ENCODE results near the gene HOXB3. TPM values are rescaled to one million over a fixed set of nuclear protein-coding genes. Genes with fewer than 3 reads are reported as not detected.

HOXB3 gene
- total and polyA plus RNA-seq, 12 donors, result 0.24 to 5.9 (median 1.1) TPM

- DNase-seq, result no peak
- Histone ChIP-seq H3K4me1 (peaks cover 3 to 28% (median 19%) of the 10 kb centered on the region in 9 donors), H3K27me3 (peaks cover 80 to 100% (median 100%) of the 10 kb centered on the region in 7 donors), H3K36me3 (peaks cover 0 to 2% (median 0%) of the 10 kb centered on the region in 9 donors), H3K4me3 (no peak overlapping the region), H3K27ac (no peak overlapping the region), H3K9me3 (no peaks in the 10 kb centered on the region)
- ATAC-seq, result no peak
- TF ChIP-seq, protein P1, sequence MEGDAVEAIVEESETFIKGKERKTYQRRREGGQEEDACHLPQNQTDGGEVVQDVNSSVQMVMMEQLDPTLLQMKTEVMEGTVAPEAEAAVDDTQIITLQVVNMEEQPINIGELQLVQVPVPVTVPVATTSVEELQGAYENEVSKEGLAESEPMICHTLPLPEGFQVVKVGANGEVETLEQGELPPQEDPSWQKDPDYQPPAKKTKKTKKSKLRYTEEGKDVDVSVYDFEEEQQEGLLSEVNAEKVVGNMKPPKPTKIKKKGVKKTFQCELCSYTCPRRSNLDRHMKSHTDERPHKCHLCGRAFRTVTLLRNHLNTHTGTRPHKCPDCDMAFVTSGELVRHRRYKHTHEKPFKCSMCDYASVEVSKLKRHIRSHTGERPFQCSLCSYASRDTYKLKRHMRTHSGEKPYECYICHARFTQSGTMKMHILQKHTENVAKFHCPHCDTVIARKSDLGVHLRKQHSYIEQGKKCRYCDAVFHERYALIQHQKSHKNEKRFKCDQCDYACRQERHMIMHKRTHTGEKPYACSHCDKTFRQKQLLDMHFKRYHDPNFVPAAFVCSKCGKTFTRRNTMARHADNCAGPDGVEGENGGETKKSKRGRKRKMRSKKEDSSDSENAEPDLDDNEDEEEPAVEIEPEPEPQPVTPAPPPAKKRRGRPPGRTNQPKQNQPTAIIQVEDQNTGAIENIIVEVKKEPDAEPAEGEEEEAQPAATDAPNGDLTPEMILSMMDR (IDR thresholded peaks at IDR 0.05), result no peak
- intact Hi-C loops (cut with DNase I), result no loop called here
- WGBS, 2 donors, result 20 to 28% methylated on average over 6 of the region's 6 CpGs
Measured at GRCh38 chr17:48620461-48621139, 30.6 kb upstream of the HOXB3 start.

- Histone ChIP-seq H3K27ac (no peak overlapping the region), H3K27me3 (peaks cover 78 to 100% (median 100%) of the 10 kb centered on the region in 7 donors), H3K36me3 (peaks cover 0 to 5% (median 0%) of the 10 kb centered on the region in 9 donors), H3K4me3 (no peak overlapping the region), H3K4me1 (peaks cover 0 to 23% (median 12%) of the 10 kb centered on the region in 9 donors), H3K9me3 (no peaks in the 10 kb centered on the region)
- intact Hi-C loops (cut with DNase I), result loop anchor here in 9 of 10 donors (5.0 to 10.0 kb wide), 8 partner anchors 268 to 595 kb away; no protein-coding TSS in a partner anchor
- TF ChIP-seq, protein P1 (IDR thresholded peaks at IDR 0.05), result no peak
- 9 to 20% methylated on average over 32 of the region's 32 CpGs for WGBS, 2 donors
- DNase-seq, result no peak
- no peak for ATAC-seq
Measured at GRCh38 chr17:48619826-48620449, 29.9 kb upstream of the HOXB3 start.

DNA sequence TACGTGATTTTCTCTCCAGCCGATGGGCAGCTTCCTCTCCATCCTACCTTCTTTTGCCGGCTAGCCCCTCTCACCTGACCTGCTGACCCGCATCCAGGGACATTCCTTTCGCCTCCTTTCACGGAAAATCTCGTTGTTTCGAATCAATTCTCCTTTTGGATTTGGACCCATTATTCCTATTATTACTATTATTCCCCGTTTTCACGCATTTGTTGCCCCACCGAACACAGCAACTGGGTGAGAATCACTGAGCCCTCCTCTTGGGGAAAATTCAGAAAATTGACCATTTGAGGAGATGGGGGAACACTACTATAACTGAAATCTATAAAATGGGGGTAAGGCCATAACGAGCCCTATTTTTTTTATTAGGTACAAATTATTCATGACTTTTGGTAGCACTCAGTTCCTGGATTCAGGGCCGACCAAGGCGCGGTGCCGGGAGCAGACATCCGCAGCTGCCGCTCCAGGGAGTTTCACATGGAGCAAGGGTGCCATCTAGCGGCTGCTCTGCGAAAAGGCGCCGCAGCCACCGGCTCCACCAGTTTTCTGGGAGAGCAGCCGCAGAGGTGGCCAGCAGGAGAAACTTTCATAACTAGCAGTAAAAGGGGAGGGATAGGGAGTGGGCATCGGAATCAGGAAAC is 28.3 kb upstream of the HOXB3 start:
- peak; percentile 81 to 86 for DNase-seq
- Histone ChIP-seq H3K4me1 (peaks cover 0 to 36% (median 14%) of the 10 kb centered on the region in 9 donors), H3K36me3 (peaks cover 0 to 5% (median 0%) of the 10 kb centered on the region in 9 donors), H3K27me3 (peaks cover 77 to 100% (median 100%) of the 10 kb centered on the region in 7 donors), H3K4me3 (no peak overlapping the region), H3K9me3 (no peaks in the 10 kb centered on the region), H3K27ac (no peak overlapping the region)
- peak; percentile 81 to 95 (median 90) for ATAC-seq
- intact Hi-C loops (cut with DNase I), result loop anchor here in 9 of 10 donors (5.0 to 10.0 kb wide), 8 partner anchors 266 to 594 kb away; no protein-coding TSS in a partner anchor
- TF ChIP-seq, protein P1 (IDR thresholded peaks at IDR 0.05), result peak; percentile 92 to 97 (median 97)
- WGBS, 2 donors, result 3% methylated on average over 25 of the region's 25 CpGs

All from heart right ventricle (tissue), 16 donors.